ENCODE data around the gene CADM1.

GRCh38 chr11:115275045-115275444 is 229.2 kb downstream of the CADM1 start:
- TF ChIP-seq EZH2phosphoT487 (IDR thresholded peaks at IDR 0.05; ENCODE audit: low read depth) (no peak), CTCF (IDR thresholded peaks at IDR 0.05; ENCODE audit: low read depth, low read length) (no peak)

All from OCI-LY3 (cell line).